Esophagus mucosa (tissue), 1 donor: ENCODE results near the gene IL11RA. TPM values are rescaled to one million over a fixed set of nuclear protein-coding genes. Genes with fewer than 3 reads are reported as not detected.
"Not testable (repeated sequence)": the region's sequence is repeated elsewhere in the genome, so short reads cannot be mapped to it uniquely, and the experiment has no call there.

Experiments used
- ATAC-seq: fragments of 200-7000 bp; cut with Tn5 transposase; one replicate; pipeline ENCODE4 v1.9.1; 2020
- total RNA-seq: library from RNA; stranded (reverse); gene quantifications from one replicate; pipeline ENCODE4 v1.2.4, GENCODE V29; 2023
- donor health status: DM: yes; HTN: yes; CAD: no.

The IL11RA gene
- total RNA-seq, 1 donor from 2014 or later, result 4.0 TPM

- no peak for ATAC-seq
These were observed 22.5 kb upstream of the IL11RA start for GRCh38 chr9:34629491-34629808.

DNA sequence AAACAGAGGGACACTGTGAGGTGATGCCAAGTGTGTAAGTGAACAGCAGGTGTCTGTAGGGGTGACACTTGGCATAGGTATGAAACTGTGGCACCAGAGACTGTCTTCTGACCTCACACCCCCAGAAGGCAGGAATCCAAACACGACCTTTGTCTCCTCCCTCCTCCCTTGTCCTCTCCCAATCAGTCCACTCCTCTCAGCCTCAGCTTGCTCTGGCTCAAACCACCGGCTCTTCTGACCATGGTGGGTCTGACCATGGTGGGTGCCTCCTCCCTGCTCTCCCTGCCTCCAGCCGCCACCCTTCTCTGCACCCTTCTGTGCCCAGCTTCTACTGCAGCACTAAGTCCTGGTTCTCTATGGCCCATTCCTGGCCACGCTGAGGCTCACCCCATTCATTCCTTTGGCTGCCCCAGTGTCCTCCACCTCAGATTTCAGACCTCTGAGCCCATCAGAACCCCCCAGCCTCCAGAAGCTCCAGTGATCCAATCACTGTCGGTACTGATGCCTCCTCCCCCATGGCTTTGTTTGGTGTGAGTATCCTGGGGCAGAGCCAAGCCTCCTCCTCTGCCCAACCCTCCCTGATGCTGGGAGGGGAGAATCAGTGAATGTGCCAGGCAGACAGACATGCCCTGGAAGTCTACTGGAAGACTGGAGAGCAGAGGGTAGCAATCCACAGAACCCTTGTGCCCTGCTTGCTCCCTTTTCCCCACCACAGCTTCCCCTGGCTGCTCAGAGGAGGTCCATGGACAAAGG, 21.4 kb upstream of the IL11RA start:
- ATAC-seq, result peak; percentile 42

DNA sequence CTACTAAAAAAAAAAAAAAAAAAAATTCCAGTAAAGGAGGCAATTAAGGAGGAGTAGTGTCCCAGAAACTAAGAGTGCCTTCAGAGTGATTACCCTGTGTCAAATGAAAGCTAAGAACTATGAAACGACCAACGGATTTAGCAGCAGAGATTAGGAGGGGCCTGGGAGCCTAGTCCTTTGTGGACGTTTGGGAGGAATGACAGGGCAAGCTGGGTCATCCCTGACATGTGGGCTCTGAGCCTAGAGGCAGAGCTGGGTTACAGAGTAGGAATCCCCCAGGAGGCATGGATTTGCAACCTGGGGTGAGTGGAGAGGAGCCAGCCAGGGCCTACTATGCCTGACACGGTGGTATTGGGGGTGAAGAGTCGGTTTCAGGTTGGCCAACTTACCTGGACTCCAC, 18.8 kb upstream of the IL11RA start:
- ATAC-seq, result no peak

DNA sequence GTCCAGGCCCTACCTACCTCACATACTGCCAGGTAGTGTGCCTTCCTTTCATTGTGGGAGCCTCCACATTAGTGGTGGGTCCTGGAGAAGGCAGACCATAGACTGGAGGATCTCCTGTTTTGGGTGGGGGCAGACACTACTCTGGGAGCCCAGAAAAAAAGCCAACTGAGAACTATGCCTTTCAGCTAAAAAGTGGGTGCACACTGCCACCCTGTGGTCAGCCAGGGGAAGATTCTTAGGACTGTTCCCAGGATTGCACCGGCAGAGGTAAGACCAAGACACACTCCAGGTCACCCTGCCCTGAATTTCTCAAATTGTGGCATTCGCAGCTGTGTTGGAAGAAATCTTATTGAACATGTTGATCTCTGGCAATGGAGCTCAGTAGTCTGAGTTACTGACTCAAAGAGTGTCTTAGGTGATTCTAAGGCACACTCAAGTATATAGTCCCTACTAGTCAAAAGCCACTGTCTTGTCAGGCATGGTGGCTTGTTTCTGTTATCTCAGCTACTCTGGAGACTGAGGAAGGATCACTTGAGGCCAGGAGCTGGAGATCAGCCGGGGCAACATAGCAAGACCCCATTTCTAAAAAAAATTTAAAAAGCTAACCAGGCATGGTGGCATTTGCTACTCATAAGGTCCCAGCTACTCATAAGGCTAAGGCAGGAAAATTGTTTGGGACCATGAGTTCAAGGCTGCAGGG, 18.0 kb upstream of the IL11RA start:
- ATAC-seq, result peak; percentile 43

GRCh38 chr9:34634551-34635248, 17.3 kb upstream of the IL11RA start:
- no peak for ATAC-seq

GRCh38 chr9:34635556-34635955, 16.4 kb upstream of the IL11RA start:
- no peak for ATAC-seq

- ATAC-seq, result peak; percentile 31
These were observed 15.1 kb upstream of the IL11RA start for GRCh38 chr9:34636791-34637355.

DNA sequence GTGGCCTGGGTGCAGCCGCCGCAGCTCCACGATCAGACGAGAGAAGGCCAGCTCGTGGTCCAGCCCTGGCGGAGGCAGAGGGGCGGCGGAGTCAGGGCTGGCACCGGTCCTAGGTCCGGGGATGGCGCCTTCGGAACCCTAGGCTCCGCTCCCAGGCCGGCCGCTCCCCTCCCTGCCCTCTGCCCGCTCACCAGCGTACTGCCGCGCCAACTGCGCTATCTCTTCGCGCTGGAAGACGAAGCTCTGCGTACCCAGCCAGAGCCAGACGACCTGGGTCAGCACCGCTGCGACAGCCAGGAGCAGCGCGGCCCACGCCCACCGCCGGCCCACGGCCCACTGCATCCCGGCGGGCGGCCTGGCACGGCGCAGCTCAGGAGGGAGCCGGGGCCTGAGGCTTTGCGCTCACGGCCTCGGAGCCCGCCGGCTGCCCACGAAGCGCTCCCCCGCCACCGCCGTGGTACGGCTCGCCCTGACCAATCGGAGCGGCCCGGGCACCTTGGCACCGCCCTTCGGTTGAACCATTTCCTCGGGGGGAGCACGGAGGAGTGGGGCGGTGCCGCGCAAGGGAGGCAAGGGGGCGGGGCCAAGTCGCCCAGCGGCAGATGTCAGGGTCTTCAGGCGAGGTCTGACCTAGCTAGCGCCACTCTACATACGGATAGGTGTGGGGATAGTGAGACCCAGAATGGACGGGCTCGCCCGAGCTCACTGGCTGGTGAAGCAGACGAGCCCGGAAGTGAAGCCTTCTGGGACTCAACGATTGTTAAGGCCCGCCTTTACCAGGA, 14.4 kb upstream of the IL11RA start, which contains the start of gene SIGMAR1:
TSS of gene SIGMAR1 (minus strand) at position 432 of the 782 bp plus-strand sequence. CDS start at position 342, 90 bp downstream.
- peak; percentile 97 for ATAC-seq

DNA sequence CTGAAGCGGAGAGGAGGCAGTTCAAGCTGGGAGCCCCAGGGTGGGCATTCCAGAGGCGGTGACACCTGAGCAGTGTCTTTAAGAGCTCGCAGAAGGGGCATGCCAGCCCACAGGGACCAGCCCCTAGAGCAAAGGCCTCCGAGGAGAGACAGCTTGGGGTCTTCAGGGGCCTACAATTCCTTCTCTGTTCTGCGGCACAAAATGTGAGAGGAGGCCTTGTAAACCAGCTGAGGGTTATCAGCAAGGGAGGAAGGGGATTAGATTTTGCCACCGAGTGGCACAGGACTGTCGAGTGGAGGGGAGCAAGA, 13.9 kb upstream of the IL11RA start:
- no peak for ATAC-seq

GRCh38 chr9:34639322-34639721, 12.7 kb upstream of the IL11RA start:
- not testable (repeated sequence) for ATAC-seq

DNA sequence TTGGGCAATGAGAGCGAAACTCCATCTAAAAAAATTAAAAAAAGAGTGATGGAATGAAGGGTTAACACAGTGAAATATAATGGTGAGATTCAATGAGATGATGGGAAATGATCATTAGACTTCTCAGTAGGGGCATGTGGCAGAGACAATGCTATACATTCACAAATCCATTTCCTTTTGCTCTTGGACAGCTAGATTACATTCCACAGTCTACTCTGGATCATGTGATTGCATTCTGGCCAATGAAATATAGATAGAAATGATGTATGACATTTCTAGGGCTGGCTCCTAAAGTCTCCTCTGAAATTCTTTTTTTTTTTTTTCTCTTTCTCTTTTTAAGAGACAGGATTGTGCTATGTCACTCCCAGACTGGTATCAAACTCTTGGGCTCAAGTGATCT, 9.3 kb upstream of the IL11RA start:
- ATAC-seq, result no peak

GRCh38 chr9:34644766-34645314, 7.1 kb upstream of the IL11RA start:
- no peak for ATAC-seq

DNA sequence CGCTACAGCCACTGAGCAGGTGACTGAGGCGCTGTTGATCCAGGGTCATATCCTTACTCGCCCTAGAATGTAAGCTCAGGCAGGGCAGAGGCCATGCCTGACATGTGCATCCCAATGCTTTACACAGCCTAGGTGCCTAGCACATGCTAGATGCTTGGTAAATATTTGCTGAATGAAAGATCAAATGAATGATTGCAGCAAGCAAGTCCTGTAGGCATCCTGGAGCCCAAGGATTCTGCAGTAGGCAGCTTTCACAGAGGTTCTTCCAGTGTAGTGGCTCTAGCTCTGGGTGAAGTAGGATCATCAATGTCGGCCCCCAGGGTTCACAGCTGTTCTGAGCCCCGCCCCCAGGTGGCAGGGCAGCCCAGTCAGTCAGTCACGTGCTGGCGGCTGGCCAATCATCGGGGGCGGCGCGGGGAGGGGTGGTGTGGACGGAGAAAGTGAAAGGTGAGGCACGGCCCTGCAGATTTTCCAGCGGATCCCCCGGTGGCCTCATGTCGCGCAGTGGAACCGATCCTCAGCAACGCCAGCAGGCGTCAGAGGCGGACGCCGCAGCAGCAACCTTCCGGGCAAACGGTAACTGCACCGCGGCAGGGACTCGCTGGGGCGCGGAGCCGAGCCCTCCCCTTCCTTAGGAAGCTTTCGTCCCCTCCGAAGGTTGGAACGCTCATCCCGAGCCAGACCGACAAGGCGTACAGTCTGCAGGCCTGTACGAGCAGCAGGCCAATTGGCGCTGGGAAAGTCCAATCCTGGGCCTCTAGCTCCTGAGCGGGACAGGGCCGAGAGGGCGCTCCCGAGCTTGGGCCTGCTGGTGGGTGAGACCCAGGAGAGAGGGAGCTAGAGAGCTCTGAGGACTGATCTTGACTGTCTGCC, 5.5 kb upstream of the IL11RA start, which contains the start of gene GALT:
TSS of gene GALT (plus strand) at position 465 of the 873 bp plus-strand sequence. CDS start at position 495, 30 bp downstream.
- peak; percentile 82 for ATAC-seq

DNA sequence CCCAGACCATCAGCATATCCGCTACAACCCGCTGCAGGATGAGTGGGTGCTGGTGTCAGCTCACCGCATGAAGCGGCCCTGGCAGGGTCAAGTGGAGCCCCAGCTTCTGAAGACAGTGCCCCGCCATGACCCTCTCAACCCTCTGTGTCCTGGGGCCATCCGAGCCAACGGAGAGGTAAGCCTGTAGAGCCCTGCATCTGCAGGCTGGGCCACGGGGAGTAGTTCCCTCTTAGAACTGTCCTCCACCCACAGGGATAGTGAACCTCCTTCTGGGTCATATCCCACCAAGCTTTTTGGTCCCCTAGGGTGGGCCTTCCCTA, 4.9 kb upstream of the IL11RA start:
- ATAC-seq, result peak; percentile 6

DNA sequence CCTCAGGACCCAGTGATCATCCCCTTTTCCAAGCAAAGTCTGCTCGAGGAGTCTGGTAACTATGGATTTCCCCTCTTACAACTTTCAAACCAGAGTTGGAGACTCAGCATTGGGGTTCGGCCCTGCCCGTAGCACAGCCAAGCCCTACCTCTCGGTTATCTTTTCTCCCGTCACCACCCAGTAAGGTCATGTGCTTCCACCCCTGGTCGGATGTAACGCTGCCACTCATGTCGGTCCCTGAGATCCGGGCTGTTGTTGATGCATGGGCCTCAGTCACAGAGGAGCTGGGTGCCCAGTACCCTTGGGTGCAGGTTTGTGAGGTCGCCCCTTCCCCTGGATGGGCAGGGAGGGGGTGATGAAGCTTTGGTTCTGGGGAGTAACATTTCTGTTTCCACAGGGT, 4.3 kb upstream of the IL11RA start:
- ATAC-seq, result no peak

GRCh38 chr9:34648673-34649072, 3.3 kb upstream of the IL11RA start:
- ATAC-seq, result no peak

DNA sequence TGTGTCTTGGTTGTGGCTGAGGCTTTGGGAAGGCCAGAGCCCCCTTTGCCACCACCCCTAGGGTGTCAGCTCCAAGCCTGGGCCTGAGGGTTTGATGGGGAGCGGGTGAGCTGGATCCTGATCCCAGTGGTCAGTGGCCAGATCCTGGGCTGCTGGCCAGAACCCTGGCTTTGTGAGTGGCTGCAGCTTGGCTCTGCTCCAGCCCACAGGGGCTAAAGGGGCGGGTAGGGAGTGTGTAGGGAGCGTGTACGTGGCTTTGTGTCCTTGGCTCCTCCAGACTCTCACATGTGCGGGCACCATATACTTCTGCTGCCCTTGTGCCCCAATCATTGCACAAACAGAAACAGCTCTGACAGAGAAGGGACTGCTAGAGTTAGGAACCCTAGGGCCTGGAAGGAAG, 1.2 kb upstream of the IL11RA start:
- ATAC-seq, result no peak

GRCh38 chr9:34651321-34651720, 664 bp upstream of the IL11RA start:
- no peak for ATAC-seq

- no peak for ATAC-seq
These were observed 616 bp downstream of the IL11RA start for GRCh38 chr9:34652602-34653000.

DNA sequence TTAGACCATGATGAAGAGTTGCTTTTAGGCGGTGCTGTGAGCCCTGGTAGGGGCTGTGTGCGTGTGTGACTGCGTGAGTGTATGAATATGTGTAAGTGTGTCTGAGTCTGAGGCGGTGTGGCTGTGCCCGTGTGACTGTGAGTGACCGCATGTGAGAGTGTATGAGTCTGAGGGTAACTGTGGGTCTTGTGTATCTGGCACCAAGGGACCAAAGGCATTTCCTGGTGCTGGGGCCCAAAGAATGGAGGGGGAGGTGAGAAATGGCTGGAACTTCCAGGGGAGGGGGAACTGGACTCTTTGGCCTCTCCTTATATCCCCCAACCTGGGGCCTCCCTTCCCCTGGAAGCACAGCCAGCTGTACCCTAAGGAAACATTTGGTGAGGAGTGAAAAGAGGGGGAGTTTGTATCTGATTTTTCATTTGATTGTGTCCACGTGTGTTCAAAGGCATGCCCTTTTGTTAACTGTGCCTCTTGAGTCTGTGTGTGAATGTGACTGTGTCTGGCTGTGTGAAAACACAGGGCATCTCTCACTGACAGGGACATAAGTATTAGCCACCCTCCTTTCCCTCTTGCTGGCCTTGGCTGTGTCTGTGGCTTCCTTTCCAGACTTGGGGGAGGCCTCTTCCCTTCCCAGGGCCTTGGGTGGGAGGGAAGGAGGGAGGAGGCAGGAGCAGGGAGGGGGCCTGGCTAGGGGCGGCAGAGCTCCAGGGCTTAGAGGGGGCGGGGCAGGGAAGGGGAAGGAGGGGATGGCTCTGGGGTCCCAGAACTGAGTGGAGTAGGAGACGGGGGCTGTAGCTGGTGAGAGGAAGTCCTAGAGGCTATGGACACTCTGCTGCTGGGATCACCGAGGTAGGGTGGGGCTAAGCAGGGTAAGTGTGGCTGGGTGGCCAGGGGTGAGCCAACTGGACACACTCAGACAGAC, 1.4 kb downstream of the IL11RA start:
- no peak for ATAC-seq
